ENCODE data around the gene LBH.

LBH gene

GRCh38 chr2:30234180-30234971 is 3.0 kb downstream of the LBH start:
- TF ChIP-seq EZH2phosphoT487 (IDR thresholded peaks at IDR 0.05; ENCODE audit: low read depth) (no peak), CTCF (IDR thresholded peaks at IDR 0.05; ENCODE audit: low read depth, low read length) (no peak)
- Histone ChIP-seq H3K27me3 (ENCODE audit: low read depth, low read length) (peaks cover 60% of the 10 kb centered on the region), H3K9ac (ENCODE audit: low read length) (no peak overlapping the region), H3K4me3 (ENCODE audit: low read length) (no peak overlapping the region), H3K4me1 (ENCODE audit: low read length) (peaks cover 36% of the 10 kb centered on the region), H2AFZ (ENCODE audit: low read depth, low read length) (no peak overlapping the region), H3K79me2 (ENCODE audit: low read length) (no peaks in the 10 kb centered on the region), H3K9me3 (ENCODE audit: insufficient read depth, low read length) (peaks cover 10% of the 10 kb centered on the region), H3K4me2 (ENCODE audit: low read length) (no peak overlapping the region), H4K20me1 (ENCODE audit: insufficient read depth, low read length) (no peaks in the 10 kb centered on the region; the same call in 1 of the 2 replicates), H3K27ac (ENCODE audit: low read length) (no peak overlapping the region), H3K36me3 (replicated peaks; ENCODE audit: low read depth, low read length) (peaks cover 19% of the 10 kb centered on the region)

GRCh38 chr2:30235008-30235655 is 3.8 kb downstream of the LBH start:
- peaks cover 36% of the 10 kb centered on the region for H3K4me1 ChIP-seq (ENCODE audit: low read length)
- no peak overlapping the region for H3K4me3 ChIP-seq (ENCODE audit: low read length)
- no peak overlapping the region for H3K27ac ChIP-seq (ENCODE audit: low read length)
- no peak overlapping the region for H3K4me2 ChIP-seq (ENCODE audit: low read length)
- no peak overlapping the region for H3K9ac ChIP-seq (ENCODE audit: low read length)
- peaks cover 19% of the 10 kb centered on the region for H3K36me3 ChIP-seq (replicated peaks; ENCODE audit: low read depth, low read length)
- TF ChIP-seq CTCF (IDR thresholded peaks at IDR 0.05; ENCODE audit: low read depth, low read length), result no peak
- TF ChIP-seq EZH2phosphoT487 (IDR thresholded peaks at IDR 0.05; ENCODE audit: low read depth), result no peak
- H3K9me3 ChIP-seq (ENCODE audit: insufficient read depth, low read length), result peaks cover 10% of the 10 kb centered on the region
- H3K79me2 ChIP-seq (ENCODE audit: low read length), result no peaks in the 10 kb centered on the region
- no peak overlapping the region for H2AFZ ChIP-seq (ENCODE audit: low read depth, low read length)
- no peaks in the 10 kb centered on the region; the same call in 1 of the 2 replicates for H4K20me1 ChIP-seq (ENCODE audit: insufficient read depth, low read length)
- peaks cover 60% of the 10 kb centered on the region for H3K27me3 ChIP-seq (ENCODE audit: low read depth, low read length)

GRCh38 chr2:30235859-30236535 is 4.7 kb downstream of the LBH start:
- H3K9me3 ChIP-seq (ENCODE audit: insufficient read depth, low read length), result peaks cover 10% of the 10 kb centered on the region
- peak overlapping the region; percentile 29; the same call in 1 of the 2 replicates for H3K4me2 ChIP-seq (ENCODE audit: low read length)
- TF ChIP-seq EZH2phosphoT487 (IDR thresholded peaks at IDR 0.05; ENCODE audit: low read depth) (no peak), CTCF (IDR thresholded peaks at IDR 0.05; ENCODE audit: low read depth, low read length) (no peak)
- no peak overlapping the region for H3K9ac ChIP-seq (ENCODE audit: low read length)
- H3K4me1 ChIP-seq (ENCODE audit: low read length), result peaks cover 36% of the 10 kb centered on the region
- H3K36me3 ChIP-seq (replicated peaks; ENCODE audit: low read depth, low read length), result peaks cover 19% of the 10 kb centered on the region
- H2AFZ ChIP-seq (ENCODE audit: low read depth, low read length), result no peak overlapping the region
- peaks cover 51% of the 10 kb centered on the region for H3K27me3 ChIP-seq (ENCODE audit: low read depth, low read length)
- H4K20me1 ChIP-seq (ENCODE audit: insufficient read depth, low read length), result no peaks in the 10 kb centered on the region; the same call in 1 of the 2 replicates
- no peak overlapping the region for H3K4me3 ChIP-seq (ENCODE audit: low read length)
- no peak overlapping the region for H3K27ac ChIP-seq (ENCODE audit: low read length)
- H3K79me2 ChIP-seq (ENCODE audit: low read length), result no peaks in the 10 kb centered on the region

Data from OCI-LY3 (cell line).